Kidney (tissue), 14 donors: ENCODE data around the gene RNF125. TPM values are rescaled to one million over a fixed set of nuclear protein-coding genes. Genes with fewer than 3 reads are reported as not detected.

Source experiments
- DNase-seq, 5 donors: peaks; one replicate each; pipeline ENCODE4 v3.0.0-alpha.2; 2013 to 2020
- FAIRE-seq: peaks from 2 replicates; lab custom pipeline; 2012; peaks lifted over from hg19 to GRCh38; lab: Jason Lieb, UNC
- H3K27ac ChIP-seq, 2 donors: one replicate each; pipeline ENCODE4 v1.7.0; 2013; ENCODE audit warnings: low read depth in 2 of 2, low read length in 2 of 2, inconsistent platforms in 1 of 2
- H3K27me3 ChIP-seq: one replicate; pipeline ENCODE4 v1.7.1; 2013; ENCODE audit warnings: low read length, inconsistent platforms; ENCODE audit not compliant: control insufficient read depth, insufficient read depth
- H3K36me3 ChIP-seq, 3 donors: one replicate each; pipeline versions ENCODE4 v1.7.0 to v1.7.1; 2013; ENCODE audit warnings: low read length in 3 of 3, control low read depth in 1 of 3, inconsistent platforms in 1 of 3; ENCODE audit not compliant: insufficient read depth in 3 of 3, control insufficient read depth in 2 of 3
- H3K4me1 ChIP-seq, 3 donors: one replicate each; pipeline versions ENCODE4 v1.7.0 to v1.7.1; 2013; ENCODE audit warnings: low read length in 3 of 3, inconsistent platforms in 1 of 3, low read depth in 1 of 3; ENCODE audit not compliant: control insufficient read depth in 2 of 3, insufficient read depth in 2 of 3
- H3K4me3 ChIP-seq, 3 donors: one replicate each; pipeline versions ENCODE4 v1.7.0 to v1.8.1; 2013; ENCODE audit warnings: low read length in 3 of 3, control low read depth in 1 of 3, inconsistent platforms in 1 of 3
- H3K9ac ChIP-seq, 3 donors: one replicate each; pipeline versions ENCODE4 v1.7.0 to v1.7.1; 2013; ENCODE audit warnings: low read length in 3 of 3, control low read depth in 1 of 3, inconsistent platforms in 1 of 3
- H3K9me3 ChIP-seq, 3 donors: one replicate each; pipeline versions ENCODE4 v1.7.0 to v1.7.1; 2013; ENCODE audit warnings: low read length in 3 of 3, control low read depth in 1 of 3, inconsistent platforms in 1 of 3; ENCODE audit not compliant: control insufficient read depth in 2 of 3, insufficient read depth in 1 of 3
- CTCF ChIP-seq: IDR thresholded peaks from 3 replicates; pipeline ENCODE4 v1.5.1; 2012; ENCODE audit warnings: mild to moderate bottlenecking, moderate library complexity, borderline replicate concordance; ENCODE audit not compliant: insufficient read depth; ENCODE audit errors: extremely low read depth
- intact Hi-C: fragments of 100-400 bp; cut with DNase I; formaldehyde crosslinking; loops from one replicate; pipeline ENCODE4 v1.11.1; 2022
- polyA plus RNA-seq: library from polyadenylated mRNA; stranded (reverse); fragments of 350-450 nt; fragmentation: Illumina TruSeq; extraction: RNeasy Lipid Tissue Mini Kit (QIAGEN cat#74804); gene quantifications from one replicate; pipeline ENCODE4 v1.2.3, GENCODE V29; 2014; ENCODE audit warnings: low read depth, low replicate concordance; ENCODE audit not compliant: insufficient read depth
- total RNA-seq: library from RNA; stranded (reverse); fragmentation: NEBNext Ultra II Directional; extraction: Animal tissue kit (Norgen Biotek cat#: 25700); gene quantifications from one replicate; pipeline ENCODE4 v1.2.1, GENCODE V29; 2021
- donor health status: control.
- donor health status: control.
- donor health status: control.
- donor health status: control.
- donor health status: control.
- donor health status: DM: yes; HTN: yes; CAD: no.
- donor health status: Normal renal cell carcinoma (clear cell type).

Gene RNF125
- total and polyA plus RNA-seq, 2 donors from 2014 or later: 0.62 to 6.0 TPM

DNA sequence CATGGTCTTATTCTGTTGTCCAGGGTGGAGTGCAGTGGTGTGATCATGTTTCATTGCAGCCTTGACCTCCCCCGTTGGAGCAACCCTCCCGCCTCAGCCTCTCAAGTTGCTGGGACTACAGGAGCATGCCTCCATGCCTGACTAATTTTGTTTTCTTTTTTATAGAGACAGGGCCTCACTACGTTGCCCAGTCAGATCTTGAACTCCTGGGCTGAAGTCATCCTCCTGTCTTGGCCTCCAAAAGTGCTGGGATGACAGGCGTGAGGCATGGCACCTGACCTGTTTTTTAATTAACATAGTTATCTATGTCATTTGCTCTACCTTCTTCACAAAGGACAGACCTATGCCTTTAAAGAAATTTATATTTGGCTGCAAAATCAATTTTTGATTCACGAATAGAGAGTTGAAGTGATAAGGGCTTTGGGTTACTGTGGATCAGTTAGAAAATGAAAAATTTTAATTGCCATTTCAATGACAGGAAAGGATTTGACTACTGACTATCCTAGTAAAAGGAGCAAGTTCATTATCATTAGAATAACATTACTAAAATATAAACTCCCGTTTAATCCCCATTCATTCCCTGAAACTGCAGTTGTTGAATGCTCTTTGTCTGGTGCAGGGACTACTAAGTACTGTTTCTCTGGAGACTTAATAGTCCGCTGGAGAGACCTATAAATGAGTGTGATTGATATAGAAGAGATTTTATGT, 76.7 kb downstream of the RNF125 start:
- Histone ChIP-seq H3K9me3 (no peaks in the 10 kb centered on the region), H3K4me1 (peaks cover 0 to 9% (median 3%) of the 10 kb centered on the region in 3 donors), H3K36me3 (no peaks in the 10 kb centered on the region), H3K27me3 (no peaks in the 10 kb centered on the region), H3K9ac (no peak overlapping the region), H3K4me3 (no peak overlapping the region), H3K27ac (no peak overlapping the region)
- TF ChIP-seq CTCF: no peak
- intact Hi-C loops: no loop called here
- FAIRE-seq (no peak), DNase-seq (peak in 2 of 5 donors; percentile 19 to 24)

DNA sequence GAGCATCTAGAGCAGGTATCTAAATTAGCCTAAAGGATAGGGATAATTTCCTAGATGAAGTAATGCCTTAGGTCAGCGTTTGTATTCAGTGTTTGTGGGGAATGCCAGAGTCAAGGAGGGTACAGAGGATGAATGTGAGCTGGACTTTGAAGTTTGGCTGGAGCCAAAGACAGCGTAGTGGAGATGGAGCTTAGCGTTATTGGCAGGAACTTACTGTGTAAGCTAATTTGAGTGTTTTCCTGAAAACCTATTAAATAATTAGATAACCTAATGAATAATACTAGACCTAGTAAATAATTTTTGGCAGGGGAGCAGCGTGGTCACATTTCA, 77.2 kb downstream of the RNF125 start:
- no peaks in the 10 kb centered on the region for H3K9me3 ChIP-seq
- peak in 1 of 5 donors; percentile 9 for DNase-seq
- H3K27me3 ChIP-seq: no peaks in the 10 kb centered on the region
- H3K9ac ChIP-seq: no peak overlapping the region
- no peak overlapping the region for H3K27ac ChIP-seq
- no peak for TF ChIP-seq CTCF
- H3K4me1 ChIP-seq: peaks cover 0 to 9% (median 3%) of the 10 kb centered on the region in 3 donors
- H3K36me3 ChIP-seq: no peaks in the 10 kb centered on the region
- no peak for FAIRE-seq
- intact Hi-C loops: no loop called here
- no peak overlapping the region for H3K4me3 ChIP-seq

DNA sequence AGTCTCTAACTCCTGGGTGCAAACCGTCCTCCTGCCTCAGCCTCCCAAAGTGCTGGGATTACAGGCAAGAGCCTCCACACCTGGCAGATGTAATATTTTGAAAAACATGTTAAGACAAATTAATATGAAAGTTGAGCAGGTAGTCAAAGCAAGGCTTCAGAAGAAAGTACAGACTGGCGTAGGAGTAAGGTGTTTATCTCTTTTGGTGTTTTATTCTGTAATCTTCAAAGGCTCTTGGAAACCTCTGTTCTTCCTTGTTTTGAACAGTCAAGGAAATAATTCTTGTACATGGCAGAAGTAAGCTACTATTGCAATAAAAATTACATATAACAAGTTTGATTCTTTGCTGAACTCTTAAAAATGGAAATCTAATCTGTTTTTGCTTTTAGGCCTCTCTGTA, 78.3 kb downstream of the RNF125 start:
- no peak overlapping the region for H3K9ac ChIP-seq
- no peak for FAIRE-seq
- H3K27ac ChIP-seq: no peak overlapping the region
- TF ChIP-seq CTCF: no peak
- no peaks in the 10 kb centered on the region for H3K9me3 ChIP-seq
- H3K4me3 ChIP-seq: no peak overlapping the region
- intact Hi-C loops: no loop called here
- DNase-seq: no peak
- no peaks in the 10 kb centered on the region for H3K36me3 ChIP-seq
- H3K27me3 ChIP-seq: no peaks in the 10 kb centered on the region
- H3K4me1 ChIP-seq: peaks cover 0 to 7% (median 3%) of the 10 kb centered on the region in 3 donors

GRCh38 chr18:32104516-32104915, 85.9 kb downstream of the RNF125 start:
- Histone ChIP-seq H3K9me3 (no peaks in the 10 kb centered on the region), H3K27me3 (no peaks in the 10 kb centered on the region), H3K4me1 (no peaks in the 10 kb centered on the region), H3K36me3 (no peaks in the 10 kb centered on the region), H3K27ac (no peak overlapping the region), H3K9ac (no peak overlapping the region), H3K4me3 (no peak overlapping the region)
- FAIRE-seq (no peak), DNase-seq (no peak)
- intact Hi-C loops: no loop called here
- TF ChIP-seq CTCF: no peak
